ENCODE data around the gene IL16.

Gene IL16

DNA sequence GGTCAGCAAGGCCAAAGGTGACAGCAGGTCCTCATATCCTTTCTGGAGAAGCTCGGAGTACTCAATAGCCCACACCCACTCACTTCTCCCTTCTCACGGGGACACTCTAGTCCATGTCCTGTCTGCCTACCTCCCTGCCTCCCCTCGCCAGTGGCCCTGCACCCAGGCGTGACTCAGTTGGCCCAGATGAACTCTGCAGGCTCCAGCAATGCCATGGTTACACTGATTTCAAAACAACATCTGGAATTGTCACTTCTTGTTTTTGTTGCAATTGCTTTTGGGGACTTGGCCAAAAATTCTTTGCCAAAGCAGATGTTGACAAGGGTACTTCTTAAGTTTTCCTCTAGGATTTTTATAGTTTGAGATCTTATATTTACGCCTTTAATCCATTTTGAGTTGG lies 13.0 kb downstream of the IL16 start:
- no peak for DNase-seq

DNA sequence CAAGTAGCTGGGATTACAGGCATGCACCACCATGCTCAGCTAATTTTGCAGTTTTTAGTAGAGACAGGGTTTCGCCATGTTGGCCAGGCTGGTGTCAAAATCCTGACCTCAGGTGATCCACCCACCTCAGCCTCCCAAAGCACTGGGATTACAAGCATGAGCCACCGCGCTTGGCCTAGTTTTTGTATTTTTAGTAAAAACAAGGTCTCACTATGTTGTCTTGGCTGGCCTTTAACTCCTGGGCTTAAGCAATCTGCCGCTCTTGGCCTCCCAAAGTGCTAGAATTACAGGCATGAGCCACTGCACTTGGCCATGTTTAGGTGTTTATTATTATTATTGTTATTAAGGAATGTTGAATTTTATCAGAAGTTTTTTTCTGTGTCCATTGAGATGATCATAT lies 14.7 kb downstream of the IL16 start:
- DNase-seq: no peak

DNA sequence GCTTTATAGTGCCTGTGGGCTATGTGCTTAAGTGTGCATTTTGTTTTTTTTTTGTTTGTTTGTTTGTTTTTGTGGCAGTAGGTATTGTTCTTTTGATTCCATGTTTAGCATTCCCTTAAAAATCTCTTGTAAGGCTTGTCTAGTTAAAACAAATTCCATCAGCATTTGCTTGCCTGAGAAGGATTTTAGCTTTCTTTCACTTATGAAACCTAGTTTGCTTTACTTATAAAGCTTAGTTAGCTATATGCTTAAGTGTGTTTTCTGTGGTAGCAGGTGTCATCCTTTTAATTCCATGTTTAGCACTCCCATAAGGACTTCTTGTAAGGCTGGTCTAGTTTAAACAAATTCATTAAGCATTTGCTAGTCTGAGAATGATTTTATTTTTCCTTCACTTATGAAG lies 17.3 kb downstream of the IL16 start:
- DNase-seq: no peak

DNA sequence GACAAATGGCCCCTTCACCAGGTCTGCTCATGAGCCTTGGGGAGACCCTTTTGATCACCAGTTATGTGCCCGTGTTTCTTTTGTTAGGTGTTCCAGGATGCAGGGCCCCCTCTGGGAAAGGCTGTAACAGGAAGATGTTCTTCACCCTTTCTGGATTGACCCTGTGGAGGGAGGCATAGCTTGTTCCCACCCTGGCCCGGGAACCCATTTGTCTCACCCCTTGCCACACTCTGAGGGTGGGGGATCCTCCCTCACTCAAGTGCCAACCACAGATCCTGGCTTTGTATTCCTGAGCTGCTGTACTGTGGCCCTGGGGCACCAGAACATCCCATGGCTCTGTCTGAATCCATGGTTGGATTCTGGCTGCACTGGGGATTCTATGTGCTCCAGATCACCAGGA lies 18.9 kb downstream of the IL16 start:
- no peak for DNase-seq

DNA sequence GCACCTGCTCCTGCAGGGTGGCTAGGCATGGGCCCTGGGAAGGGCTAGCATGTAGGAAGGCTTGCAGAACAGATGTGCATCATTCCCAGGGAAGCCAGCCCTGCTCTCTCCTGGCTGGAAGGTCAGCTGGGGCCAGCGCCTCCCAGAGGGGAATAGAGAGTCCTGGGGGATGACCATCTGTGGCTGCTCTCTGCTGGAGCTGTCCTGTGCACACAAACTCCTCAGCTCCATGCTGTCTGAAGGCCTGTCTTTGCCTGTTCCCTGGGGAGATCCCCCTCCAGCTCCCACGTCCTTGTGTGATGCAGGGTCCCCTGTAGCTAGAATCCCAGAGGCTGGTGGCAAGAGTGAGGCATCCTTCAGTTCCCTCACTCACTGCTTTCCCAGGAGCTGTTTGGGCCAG lies 19.3 kb downstream of the IL16 start:
- DNase-seq: no peak

DNA sequence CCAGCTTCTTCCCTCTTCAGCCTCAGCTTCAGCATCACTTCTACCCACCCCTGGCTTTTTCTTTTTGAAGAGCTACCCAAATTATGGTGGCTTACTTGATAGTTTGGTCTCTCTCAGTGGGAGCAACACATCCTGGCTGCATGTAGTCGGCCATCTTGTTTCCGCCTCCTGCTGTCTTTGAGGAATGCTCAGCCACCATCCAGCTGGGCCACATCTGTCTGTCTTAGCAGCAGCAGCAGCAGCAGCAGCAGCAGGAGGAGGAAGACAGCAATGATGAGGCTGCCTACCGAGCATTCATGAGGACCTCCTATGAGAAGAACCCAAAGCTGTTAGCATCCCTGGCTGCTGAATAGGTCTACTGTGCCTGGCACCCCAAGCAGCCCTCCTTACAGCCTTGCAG lies 19.7 kb downstream of the IL16 start:
- DNase-seq: no peak

DNA sequence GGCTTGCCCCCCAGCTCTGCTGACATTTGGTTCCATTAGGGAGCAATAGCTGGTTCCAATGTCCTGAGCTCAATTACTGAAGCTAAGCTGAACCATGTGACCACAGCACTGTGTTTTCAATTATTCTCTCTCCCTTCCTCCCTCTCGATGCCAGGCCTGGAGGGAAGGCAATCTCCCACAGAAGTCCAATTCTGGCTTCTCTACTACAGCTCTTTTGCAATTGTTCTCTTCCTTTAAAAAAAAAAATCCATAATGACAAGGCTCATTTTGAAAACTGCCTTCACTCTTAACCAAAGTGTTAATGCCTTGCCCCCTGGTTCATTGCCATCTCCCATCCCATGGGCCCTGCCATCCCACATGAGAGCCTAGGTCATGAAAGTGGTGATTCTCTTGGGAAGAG lies 24.8 kb downstream of the IL16 start:
- DNase-seq: no peak

DNA sequence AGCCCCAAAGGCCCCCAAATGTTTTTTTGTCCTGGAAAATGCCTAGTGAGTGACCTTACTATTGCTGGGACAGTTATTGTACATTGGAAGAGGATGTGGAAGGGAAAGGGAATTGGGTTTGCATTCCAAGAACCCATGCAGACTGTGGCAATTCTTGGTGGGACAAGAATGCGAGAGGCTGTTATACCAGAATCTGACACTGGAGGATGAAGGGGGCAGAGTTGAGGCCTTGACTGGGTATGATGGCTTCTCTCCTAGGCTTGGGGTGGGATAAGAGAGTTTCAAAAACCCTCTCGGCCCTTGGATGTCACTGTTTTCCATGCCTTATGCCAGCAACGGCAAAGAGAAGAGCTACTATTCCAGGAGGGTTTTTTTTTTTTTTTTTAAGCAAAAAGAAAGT lies 25.3 kb downstream of the IL16 start:
- DNase-seq: no peak

DNA sequence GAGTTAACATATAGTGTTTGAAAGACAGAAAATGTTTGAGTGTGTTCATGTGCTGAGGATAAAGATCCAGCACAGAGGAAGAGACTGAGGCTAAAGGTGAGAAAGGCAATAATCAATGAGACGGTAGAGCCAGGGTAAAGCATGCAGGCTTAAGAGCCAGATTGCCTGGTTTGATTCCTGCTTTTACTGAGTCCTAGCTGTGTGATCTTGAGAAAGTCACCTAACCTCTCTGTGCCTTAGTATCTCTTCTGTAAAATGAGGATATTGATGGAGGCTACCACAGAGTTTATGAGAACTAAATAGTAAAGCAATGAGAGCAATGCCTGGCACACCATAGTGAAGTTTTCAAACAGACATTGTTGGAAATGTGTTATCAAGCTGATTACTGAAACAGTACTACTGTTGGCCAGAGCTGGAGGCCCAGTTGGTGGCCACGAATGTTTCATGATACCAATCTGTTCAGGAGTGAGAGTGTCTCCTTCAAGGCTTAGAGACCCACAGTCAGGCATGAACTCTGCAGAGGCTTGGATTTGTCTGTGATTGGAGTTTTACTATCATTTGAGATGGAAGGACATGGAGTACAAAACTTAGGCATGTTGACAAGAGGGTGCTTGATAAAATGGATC lies 26.8 kb downstream of the IL16 start:
- no peak for DNase-seq

DNA sequence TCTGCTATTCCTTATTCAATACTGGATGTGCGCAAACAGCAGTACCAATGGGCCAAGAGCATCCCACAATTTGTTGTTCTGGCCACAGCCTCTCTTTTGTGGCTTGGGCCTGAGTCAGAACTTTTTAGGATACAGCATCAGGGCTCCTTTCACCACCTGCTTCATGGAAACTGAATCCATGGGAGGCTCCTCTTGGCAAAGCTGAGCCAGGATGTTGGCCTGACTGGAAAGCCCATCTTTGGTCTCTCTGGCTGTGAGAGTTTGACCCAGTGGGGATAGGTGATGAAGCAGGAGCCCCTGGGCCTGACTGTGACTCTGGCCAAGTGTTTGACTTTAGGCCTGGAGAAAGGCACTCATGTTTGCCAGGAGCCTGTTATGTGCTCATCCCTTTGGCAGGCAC lies 27.6 kb downstream of the IL16 start:
- DNase-seq: no peak

DNA sequence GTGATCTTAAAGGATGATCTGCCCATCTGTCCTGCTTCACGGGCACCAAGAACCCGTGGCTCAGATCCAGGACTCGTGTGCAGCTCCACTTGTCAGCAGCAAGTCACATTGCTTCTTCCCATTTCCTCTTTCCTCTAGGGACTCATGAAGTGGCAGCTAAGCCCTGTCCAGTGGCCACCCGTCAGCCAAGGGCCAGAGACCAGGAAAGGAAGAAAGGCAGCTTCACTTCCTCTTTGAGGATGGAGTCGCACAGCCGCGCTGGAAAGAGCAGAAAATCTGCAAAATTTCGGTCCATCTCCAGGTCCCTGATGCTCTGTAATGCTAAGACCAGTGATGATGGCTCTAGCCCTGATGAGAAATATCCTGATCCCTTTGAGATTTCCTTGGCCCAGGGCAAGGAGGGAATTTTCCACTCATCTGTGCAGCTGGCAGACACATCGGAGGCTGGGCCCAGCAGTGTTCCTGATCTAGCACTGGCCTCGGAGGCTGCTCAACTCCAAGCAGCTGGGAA lies 28.5 kb downstream of the IL16 start:
- no peak for DNase-seq

DNA sequence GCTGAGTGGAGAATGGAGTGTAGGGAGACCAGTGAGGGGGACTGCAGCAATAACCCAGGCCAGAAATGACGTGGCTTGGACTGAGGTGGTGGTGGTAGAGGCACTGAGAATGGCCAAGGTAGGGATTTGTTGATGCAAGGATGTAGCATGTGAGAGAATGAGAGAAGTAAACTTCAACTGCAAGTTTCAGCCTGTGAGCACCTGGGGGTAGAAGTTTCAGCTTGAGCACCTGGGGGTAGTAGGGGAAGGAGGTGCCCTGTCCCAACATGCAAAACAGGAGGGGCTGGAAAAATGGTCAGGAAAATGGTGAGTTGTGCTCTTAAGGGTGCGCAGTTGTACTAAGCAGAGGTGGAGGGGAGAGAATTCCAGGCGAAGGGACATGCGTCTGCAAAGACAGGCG lies 31.0 kb downstream of the IL16 start:
- no peak for DNase-seq

DNA sequence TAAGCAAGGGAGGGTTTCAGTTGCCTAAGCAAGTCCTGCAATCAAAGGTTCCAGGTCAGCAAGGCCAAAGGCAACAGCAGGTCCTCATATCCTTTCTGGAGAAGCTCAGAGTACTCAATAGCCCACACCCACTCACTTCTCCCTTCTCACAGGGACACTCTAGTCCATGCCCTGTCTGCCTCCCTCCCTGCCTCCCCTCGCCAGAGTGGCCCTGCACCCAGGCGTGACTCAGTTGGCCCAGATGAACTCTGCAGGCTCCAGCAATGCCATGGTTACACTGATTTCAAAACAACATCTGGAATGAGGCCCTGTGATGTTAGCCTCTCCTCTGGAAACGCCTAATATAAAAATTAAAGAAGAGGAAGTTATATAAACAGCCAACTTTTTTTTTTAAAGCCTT lies 32.9 kb downstream of the IL16 start:
- no peak for DNase-seq

DNA sequence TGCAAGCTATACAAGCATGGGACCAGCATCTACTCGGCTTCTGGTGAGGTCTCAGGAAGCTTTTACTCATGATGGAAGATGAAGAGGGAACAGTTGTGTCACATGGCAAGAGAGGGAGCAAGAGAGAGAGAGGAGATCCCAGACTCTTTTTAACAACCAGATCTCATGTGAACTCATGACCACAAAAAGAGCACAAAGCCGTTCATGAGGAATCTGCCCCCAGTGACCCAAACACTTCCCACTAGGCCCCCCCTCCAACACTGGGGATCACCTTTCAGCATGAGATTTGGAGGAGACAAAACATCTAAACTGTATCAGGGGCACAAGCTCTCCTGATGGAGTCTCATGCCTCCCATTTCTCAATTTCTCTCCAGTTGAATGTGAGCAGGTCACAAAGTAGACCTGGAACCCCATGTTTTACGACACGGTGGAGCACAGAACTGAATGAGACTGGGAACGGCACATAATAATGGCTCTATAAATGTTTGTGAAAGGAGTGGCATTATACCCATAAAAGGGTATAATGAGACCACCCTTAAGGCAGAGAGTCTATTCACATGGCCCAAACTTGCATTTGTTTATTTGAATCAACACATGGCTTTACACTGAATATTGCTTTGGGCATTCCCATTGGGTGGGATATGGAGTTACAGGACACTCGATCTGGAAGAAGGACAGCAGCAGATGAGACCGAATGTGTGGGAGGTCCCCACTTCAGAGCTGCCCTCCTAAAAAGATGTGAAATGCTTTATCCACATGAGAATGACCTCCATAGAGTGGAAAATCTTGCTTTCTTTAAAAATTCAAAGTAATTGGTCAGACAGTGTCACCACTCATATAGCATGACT lies 38.8 kb downstream of the IL16 start:
- DNase-seq: no peak

DNA sequence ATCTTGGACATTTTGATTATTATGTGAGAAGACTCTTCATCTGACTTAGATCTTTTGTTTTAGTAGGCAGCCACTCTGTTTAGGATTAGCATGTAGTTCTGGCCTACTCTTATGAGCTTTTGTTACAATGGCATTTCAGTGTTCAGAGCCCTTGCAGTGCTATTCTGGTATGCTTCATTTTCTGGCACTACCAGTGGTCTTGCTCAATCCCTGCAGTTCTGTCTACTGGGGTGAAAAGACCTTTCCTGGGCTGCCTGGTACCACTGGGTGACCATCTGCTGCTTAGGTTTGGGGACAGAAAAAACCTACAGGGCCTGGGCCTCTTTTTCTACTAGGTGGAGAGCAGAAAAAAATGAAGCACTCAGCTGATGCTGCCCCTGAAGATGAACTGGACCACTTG lies 42.5 kb downstream of the IL16 start:
- DNase-seq: no peak

DNA sequence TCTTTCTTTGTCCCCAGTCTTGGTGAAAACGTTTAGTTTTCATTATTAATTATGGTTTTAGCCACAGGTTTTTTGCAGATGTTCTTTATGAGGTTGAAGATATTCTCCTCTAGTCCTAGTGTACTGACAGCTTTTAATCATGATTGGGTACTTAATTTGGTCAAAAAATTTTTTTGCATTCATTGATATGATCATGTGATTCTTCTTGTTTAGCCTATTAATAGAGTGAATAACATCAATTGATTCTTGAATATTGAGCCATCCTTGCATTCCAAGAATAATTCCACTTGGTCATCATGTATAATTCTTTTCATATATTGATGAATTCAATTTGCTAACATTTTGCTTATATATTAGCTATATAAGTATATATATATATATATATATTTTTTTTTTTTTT lies 46.1 kb downstream of the IL16 start:
- no peak for DNase-seq

DNA sequence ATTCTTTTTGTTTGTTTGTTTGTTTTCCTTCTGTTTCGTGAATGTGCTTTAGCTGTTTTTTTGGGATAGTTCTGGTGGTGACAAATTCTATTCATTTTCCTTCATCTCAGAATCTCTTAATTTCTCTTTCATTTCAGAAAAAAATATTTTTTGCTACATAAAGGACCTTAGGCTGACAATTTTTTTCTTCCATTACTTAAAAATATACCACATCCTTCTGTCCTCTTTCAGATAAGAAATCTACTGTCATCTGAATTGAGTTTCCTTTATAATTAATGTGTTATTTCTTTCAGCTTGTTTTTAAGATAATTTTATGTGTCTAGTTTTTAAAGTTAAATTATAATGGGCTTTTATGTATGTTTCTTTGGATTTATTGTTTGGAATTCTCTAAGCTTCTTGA lies 47.6 kb downstream of the IL16 start:
- no peak for DNase-seq

DNA sequence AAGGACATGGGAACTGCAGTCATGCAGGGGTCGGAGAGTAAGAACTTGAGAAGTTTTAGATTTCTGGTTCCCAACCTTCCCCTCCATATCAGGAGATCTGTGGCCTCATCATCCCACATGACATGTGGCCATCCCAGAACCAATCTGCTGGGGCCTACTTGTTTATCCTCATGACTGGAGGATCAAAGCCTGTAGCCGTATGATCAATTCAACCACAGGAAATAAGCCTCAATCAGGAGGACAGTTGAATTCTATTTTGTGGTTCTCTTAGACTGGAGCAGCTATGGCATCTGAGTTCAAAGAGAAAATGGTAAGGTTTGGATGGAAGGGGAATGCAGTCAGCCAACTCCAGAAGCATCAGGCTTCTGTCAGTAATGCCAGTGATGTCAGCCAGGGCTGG lies 57.2 kb downstream of the IL16 start:
- no peak for DNase-seq

DNA sequence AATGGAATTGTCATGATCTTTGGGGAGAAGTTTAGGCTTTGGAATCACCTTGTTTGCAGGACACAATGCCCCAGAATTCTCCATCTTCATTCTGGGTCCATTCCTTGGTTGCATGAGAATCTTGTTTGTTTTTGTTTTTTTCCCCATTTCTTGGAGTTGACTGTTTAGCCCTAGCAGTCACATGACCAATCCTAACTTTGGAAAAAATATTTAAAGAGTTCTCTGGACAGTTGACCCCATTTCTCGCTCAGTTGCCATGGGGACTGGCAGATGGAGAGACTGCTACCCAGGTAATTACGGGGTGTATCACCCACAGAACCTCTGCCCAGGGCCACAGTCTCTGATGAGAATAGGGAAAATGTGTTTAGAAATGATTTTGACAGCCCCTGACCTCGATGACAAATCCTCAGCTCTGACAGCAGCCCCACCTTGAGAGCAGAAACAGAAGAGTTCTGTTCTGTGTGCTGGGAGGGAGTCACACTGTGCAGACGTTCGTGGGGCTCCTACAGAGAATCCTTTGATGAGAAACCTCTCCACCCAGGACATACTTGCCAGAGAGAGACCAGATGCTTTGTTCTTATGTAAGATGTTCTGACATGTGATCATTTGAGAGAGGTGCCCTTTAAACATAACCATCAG lies 57.7 kb downstream of the IL16 start:
- no peak for DNase-seq

DNA sequence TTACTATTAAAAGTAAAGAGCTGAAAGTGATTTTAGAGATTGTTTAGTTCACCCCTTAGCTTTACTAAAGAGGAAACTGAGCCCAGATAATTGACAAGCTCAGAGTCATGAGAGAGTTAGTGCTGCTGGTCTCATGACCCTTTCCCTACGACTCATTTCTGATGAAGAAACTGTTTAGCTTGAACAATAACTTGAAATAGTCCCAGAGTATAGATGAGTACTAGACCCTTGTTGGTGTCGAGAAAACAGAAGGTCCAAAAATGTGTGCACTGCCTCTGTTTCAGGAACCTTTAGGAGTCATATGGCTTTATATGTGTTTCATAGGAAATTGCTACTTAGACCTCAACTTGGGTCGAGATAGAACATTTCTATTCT lies 58.2 kb downstream of the IL16 start:
- DNase-seq: no peak

DNA sequence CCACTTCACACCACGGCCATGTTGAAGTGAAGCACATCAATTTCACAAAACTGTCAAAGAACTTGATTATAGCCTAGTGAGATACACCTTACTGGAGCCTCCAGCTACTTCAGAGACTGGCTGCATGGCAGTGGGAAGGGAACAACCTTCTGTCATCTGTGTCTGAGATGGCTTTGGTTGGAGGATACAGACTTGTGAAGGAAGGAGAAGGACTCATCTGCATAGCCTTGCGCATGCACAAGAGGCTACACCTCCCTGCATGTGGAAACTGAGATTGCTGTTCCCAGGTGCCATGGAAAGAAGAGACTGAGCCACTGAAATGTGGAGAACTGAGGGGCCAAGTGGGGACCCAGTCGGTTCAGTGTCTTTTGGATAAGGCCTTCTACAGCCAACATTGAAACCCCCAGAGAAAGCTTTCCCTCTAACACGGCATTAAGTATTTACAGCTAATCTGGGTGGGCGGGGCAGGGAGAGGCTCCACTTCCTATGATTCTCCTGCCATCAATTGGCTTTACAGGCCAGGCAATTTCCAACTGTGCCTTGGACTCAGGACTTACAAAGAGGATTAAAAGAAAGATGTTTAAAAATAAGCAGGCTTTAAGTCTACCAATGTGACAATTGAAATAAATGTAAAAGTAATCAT lies 58.8 kb downstream of the IL16 start:
- no peak for DNase-seq

DNA sequence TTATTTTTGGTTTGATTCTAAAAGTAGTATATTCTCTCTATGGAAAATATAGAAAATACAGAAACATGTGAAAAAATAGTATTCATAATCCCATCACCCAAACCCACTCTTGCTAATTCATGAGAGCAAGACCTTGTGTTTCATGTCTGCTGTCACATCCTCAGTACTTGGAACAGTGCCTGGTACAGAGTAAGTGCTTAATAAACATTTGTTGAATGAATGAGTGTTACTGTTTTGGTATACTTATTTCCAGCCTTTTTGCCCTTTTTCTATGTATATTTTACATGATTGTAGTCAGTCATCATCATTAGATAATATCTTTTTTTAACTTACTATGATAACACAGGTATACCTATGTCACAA lies 59.3 kb downstream of the IL16 start:
- no peak for DNase-seq

DNA sequence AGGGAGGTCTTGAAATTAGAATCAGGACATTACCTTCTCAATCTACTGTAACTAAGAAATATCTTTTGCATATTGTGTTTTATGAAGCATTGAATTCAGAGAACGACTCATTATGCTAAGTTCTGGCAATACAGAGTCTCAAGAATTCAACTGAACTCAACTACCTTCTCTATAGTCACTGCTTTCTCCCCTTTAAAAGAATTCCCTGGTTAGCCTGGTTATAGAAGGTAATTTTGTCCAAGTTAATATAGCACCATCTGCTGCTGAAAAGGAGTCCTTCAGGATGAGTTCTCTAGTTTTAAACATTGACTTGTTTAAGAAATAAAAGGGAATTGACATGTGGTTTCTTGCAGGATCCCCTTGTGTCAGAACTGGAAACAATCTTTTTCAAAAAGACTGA lies 60.2 kb downstream of the IL16 start:
- no peak for DNase-seq

DNA sequence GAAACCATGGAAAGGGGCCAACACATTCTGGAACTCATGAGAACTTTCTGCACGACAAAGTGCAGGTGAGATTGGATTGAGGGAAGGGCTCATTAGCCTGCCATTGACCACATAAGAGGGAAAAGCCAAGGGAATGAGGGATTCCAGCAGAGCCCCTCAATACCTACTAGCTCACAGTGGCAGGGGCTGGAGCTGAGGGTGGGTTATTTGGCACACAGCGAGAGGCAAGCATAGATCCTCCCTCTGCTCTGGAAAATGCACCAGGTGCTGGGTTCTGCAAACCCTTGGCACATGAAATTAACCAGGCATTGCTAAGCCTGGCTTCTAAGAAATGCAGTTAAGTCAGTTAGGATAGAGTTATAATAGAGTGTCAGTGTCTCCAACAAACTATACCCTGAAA lies 60.8 kb downstream of the IL16 start:
- no peak for DNase-seq

Measured in bone marrow (tissue), 2 donors.